ENCODE data around the gene FBXO46.
A peak's percentile ranks its signal among the peaks of the same experiment; 100 is the strongest.
"Not testable (repeated sequence)": the region's sequence is repeated elsewhere in the genome, so short reads cannot be mapped to it uniquely, and the experiment has no call there.

Gene FBXO46

GRCh38 chr19:45691516-45692186 is 39.0 kb downstream of the FBXO46 start, which contains the start of gene SNRPD2:
SNRPD2 (minus strand) TSS chr19:45691953; CDS start chr19:45691888, 65 bp downstream.
- H3K36me3 Mint-ChIP-seq: peaks cover 95% of the 10 kb centered on the region
- peaks cover 31% of the 10 kb centered on the region for H3K4me1 Mint-ChIP-seq
- DNase-seq (ENCODE audit: low spot score in 2 of 2): no peak
- H3K9me3 Mint-ChIP-seq: no peaks in the 10 kb centered on the region
- ATAC-seq: peak; percentile 62
- peak within 1 kb of the TSS; percentile 97 for H3K27ac Mint-ChIP-seq
- peak within 1 kb of the TSS; percentile 90 for H3K4me3 Mint-ChIP-seq

- peaks cover 19% of the 10 kb centered on the region for H3K4me1 Mint-ChIP-seq
- DNase-seq (ENCODE audit: low spot score in 2 of 2) (no peak), ATAC-seq (no peak)
Measured at GRCh38 chr19:45687599-45687998, 43.1 kb downstream of the FBXO46 start.

GRCh38 chr19:45685045-45685444 is 45.7 kb downstream of the FBXO46 start:
- H3K4me1 Mint-ChIP-seq: peaks cover 18% of the 10 kb centered on the region
- ATAC-seq; DNase-seq (ENCODE audit: low spot score in 2 of 2); H3K27ac Mint-ChIP-seq; H3K9me3 Mint-ChIP-seq; H3K4me3 Mint-ChIP-seq: not testable (repeated sequence)
- H3K36me3 Mint-ChIP-seq: peaks cover 82% of the 10 kb centered on the region

More at GRCh38 chr19:45687599-45687998, 43.1 kb downstream of the FBXO46 start:
- peaks cover 95% of the 10 kb centered on the region for H3K36me3 Mint-ChIP-seq
- H3K27ac Mint-ChIP-seq: no peak overlapping the region
- H3K9me3 Mint-ChIP-seq: no peaks in the 10 kb centered on the region
- no peak overlapping the region for H3K4me3 Mint-ChIP-seq

- Mint-ChIP-seq H3K27ac (no peak overlapping the region), H3K4me3 (no peak overlapping the region), H3K4me1 (peaks cover 12% of the 10 kb centered on the region), H3K9me3 (no peaks in the 10 kb centered on the region), H3K36me3 (peaks cover 60% of the 10 kb centered on the region)
- ATAC-seq (no peak), DNase-seq (ENCODE audit: low spot score in 2 of 2) (no peak)
Measured at GRCh38 chr19:45682908-45683307, 47.8 kb downstream of the FBXO46 start.

GRCh38 chr19:45682117-45682516 is 48.6 kb downstream of the FBXO46 start:
- Mint-ChIP-seq H3K27ac (peak overlapping the region; percentile 76), H3K4me1 (peaks cover 19% of the 10 kb centered on the region), H3K9me3 (no peaks in the 10 kb centered on the region), H3K36me3 (peaks cover 52% of the 10 kb centered on the region), H3K4me3 (peak overlapping the region; percentile 67)
- ATAC-seq (no peak), DNase-seq (ENCODE audit: low spot score in 2 of 2) (no peak)

- peak; percentile 90 to 95 for DNase-seq (ENCODE audit: low spot score in 2 of 2)
- peak; percentile 92 for ATAC-seq
- Mint-ChIP-seq H3K4me1 (peaks cover 25% of the 10 kb centered on the region), H3K27ac (peak overlapping the region; percentile 76), H3K4me3 (peak overlapping the region; percentile 67), H3K36me3 (peaks cover 46% of the 10 kb centered on the region), H3K9me3 (no peaks in the 10 kb centered on the region)
Measured at GRCh38 chr19:45681391-45682015, 49.2 kb downstream of the FBXO46 start.

- H3K4me3 Mint-ChIP-seq: peak overlapping the region; percentile 68
- H3K4me1 Mint-ChIP-seq: peaks cover 28% of the 10 kb centered on the region
- peak; percentile 62 for ATAC-seq
- H3K36me3 Mint-ChIP-seq: peaks cover 29% of the 10 kb centered on the region
- no peaks in the 10 kb centered on the region for H3K9me3 Mint-ChIP-seq
- peak; percentile 50 to 82 for DNase-seq (ENCODE audit: low spot score in 2 of 2)
- H3K27ac Mint-ChIP-seq: no peak overlapping the region
Measured at GRCh38 chr19:45677351-45678230, 53.1 kb downstream of the FBXO46 start.

- peak; percentile 61 for ATAC-seq
- Mint-ChIP-seq H3K4me3 (peak overlapping the region; percentile 68), H3K4me1 (peaks cover 23% of the 10 kb centered on the region), H3K36me3 (peaks cover 24% of the 10 kb centered on the region), H3K9me3 (no peaks in the 10 kb centered on the region), H3K27ac (no peak overlapping the region)
- DNase-seq (ENCODE audit: low spot score in 2 of 2): peak; percentile 24 to 74
Measured at GRCh38 chr19:45676851-45677263, 53.8 kb downstream of the FBXO46 start.

- H3K9me3 Mint-ChIP-seq: no peaks in the 10 kb centered on the region
- peaks cover 21% of the 10 kb centered on the region for H3K36me3 Mint-ChIP-seq
- DNase-seq (ENCODE audit: low spot score in 2 of 2) (no peak), ATAC-seq (no peak)
- H3K4me3 Mint-ChIP-seq: no peak overlapping the region
- H3K4me1 Mint-ChIP-seq: peaks cover 32% of the 10 kb centered on the region
- H3K27ac Mint-ChIP-seq: no peak overlapping the region
Measured at GRCh38 chr19:45674946-45675345, 55.8 kb downstream of the FBXO46 start.

GRCh38 chr19:45670670-45671453 is 59.8 kb downstream of the FBXO46 start:
- Mint-ChIP-seq H3K36me3 (peaks cover 25% of the 10 kb centered on the region), H3K4me3 (peak overlapping the region; percentile 89), H3K9me3 (no peaks in the 10 kb centered on the region), H3K4me1 (peaks cover 41% of the 10 kb centered on the region), H3K27ac (no peak overlapping the region)
- DNase-seq (ENCODE audit: low spot score in 2 of 2) (peak; percentile 77 to 91), ATAC-seq (peak; percentile 3)

GRCh38 chr19:45668342-45668871 is 62.3 kb downstream of the FBXO46 start:
- peaks cover 14% of the 10 kb centered on the region for H3K36me3 Mint-ChIP-seq
- no peaks in the 10 kb centered on the region for H3K9me3 Mint-ChIP-seq
- peaks cover 53% of the 10 kb centered on the region for H3K4me1 Mint-ChIP-seq
- H3K4me3 Mint-ChIP-seq: peak overlapping the region; percentile 89
- ATAC-seq (no peak), DNase-seq (ENCODE audit: low spot score in 2 of 2) (peak; percentile 38 to 74)
- H3K27ac Mint-ChIP-seq: peak overlapping the region; percentile 94

GRCh38 chr19:45667620-45668341 is 62.9 kb downstream of the FBXO46 start, which contains the start of gene GIPR:
GIPR (plus strand) TSS chr19:45668221; CDS start chr19:45669521, 1,300 bp downstream.
- H3K4me3 Mint-ChIP-seq: peak within 1 kb of the TSS; percentile 89
- DNase-seq (ENCODE audit: low spot score in 2 of 2) (peak; percentile 47 to 82), ATAC-seq (peak; percentile 97)
- H3K36me3 Mint-ChIP-seq: peaks cover 8% of the 10 kb centered on the region
- no peaks in the 10 kb centered on the region for H3K9me3 Mint-ChIP-seq
- H3K4me1 Mint-ChIP-seq: peaks cover 53% of the 10 kb centered on the region
- peak within 1 kb of the TSS; percentile 94 for H3K27ac Mint-ChIP-seq

- H3K36me3 Mint-ChIP-seq: peaks cover 5% of the 10 kb centered on the region
- no peak for ATAC-seq
Measured at GRCh38 chr19:45664575-45664974, 66.1 kb downstream of the FBXO46 start.

GRCh38 chr19:45663800-45664199 is 66.9 kb downstream of the FBXO46 start:
- no peak for DNase-seq (ENCODE audit: low spot score in 2 of 2)
- no peak for ATAC-seq
- Mint-ChIP-seq H3K9me3 (no peaks in the 10 kb centered on the region), H3K36me3 (peaks cover 5% of the 10 kb centered on the region), H3K27ac (peak overlapping the region; percentile 7), H3K4me1 (peaks cover 29% of the 10 kb centered on the region), H3K4me3 (no peak overlapping the region)

More at GRCh38 chr19:45664575-45664974, 66.1 kb downstream of the FBXO46 start:
- Mint-ChIP-seq H3K4me1 (peaks cover 36% of the 10 kb centered on the region), H3K4me3 (no peak overlapping the region), H3K27ac (peak overlapping the region; percentile 7), H3K9me3 (no peaks in the 10 kb centered on the region)
- DNase-seq (ENCODE audit: low spot score in 2 of 2): no peak
